HG02943 (cell line): ENCODE results near the gene GLI2.

Source experiments
- ATAC-seq: cut with Tn5 transposase; IDR thresholded peaks from one replicate; pipeline ENCODE4 v1.9.1; 2021; ENCODE audit warnings: mild to moderate bottlenecking, low read depth, moderate library complexity; ENCODE audit not compliant: unreplicated experiment

Gene GLI2

DNA sequence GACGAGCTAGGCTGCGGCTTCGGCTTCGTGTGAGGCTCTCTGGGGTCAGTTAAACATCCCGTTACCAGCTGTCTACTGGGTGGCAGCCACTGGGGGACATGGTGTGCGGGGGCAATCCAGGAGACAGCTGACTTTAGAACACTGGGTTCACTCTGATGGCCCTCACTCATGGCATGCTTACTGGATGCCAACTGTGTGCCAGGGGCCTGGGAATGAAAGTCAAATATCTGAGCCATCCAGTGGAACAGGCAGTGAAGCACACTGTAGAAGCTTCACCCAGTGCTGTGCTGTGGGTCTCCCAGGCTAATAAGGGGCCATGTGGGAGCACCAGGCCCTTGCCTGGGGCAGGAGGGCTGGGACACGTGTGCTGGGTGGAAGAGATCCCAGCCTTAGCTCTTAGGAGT lies 48.3 kb downstream of the GLI2 start:
- no peak for ATAC-seq
